PC-3 (cell line): ENCODE measurements around the gene PKDREJ. TPM values are rescaled to one million over a fixed set of nuclear protein-coding genes. Genes with fewer than 3 reads are reported as not detected.
"Not testable (repeated sequence)": the region's sequence is repeated elsewhere in the genome, so short reads cannot be mapped to it uniquely, and the experiment has no call there.

Experiments used
- ATAC-seq: fragments of 200-7000 bp; cut with Tn5 transposase; 2 replicates; pipeline ENCODE4 v1.9.1; 2020; ENCODE audit warnings: mild to moderate bottlenecking, moderate library complexity
- BruUV-seq: library from RNA; stranded (reverse); fragments of 400-500 nt; replicated peaks from 2 replicates; lab custom pipeline; 2021; lab: Mats Ljungman, UMichigan
- CTCF ChIA-PET: fragments of 300-600 bp; sonication (Branson Sonifier 250); formaldehyde crosslinking; loops from one replicate; lab custom pipeline; 2022; ENCODE audit warnings: antibody characterized with exemption; lab: Charles Lee
- POLR2A ChIA-PET: fragments of 300-600 bp; sonication (Branson Sonifier 250); formaldehyde crosslinking; loops from one replicate; lab custom pipeline; 2022; ENCODE audit warnings: antibody characterized with exemption; ENCODE audit not compliant: unreplicated experiment; lab: Charles Lee
- DNase-seq: peaks from one replicate; pipeline ENCODE4 v3.0.0-alpha.2; 2015
- H2AFZ ChIP-seq: fragments of 300-600 bp; sonication (generic); 2 replicates; pipeline ENCODE4 v1.6.0; 2016; ENCODE audit warnings: antibody characterized with exemption, low read length
- H3F3A ChIP-seq: fragments of 300-600 bp; sonication (generic); one replicate; pipeline ENCODE4 v1.6.0; 2017; ENCODE audit warnings: antibody characterized with exemption, low read length, control low read depth, mild to moderate bottlenecking; ENCODE audit not compliant: unreplicated experiment
- H3K27ac ChIP-seq: fragments of 300-600 bp; sonication (generic); 2 replicates; pipeline ENCODE4 v1.5.1; 2016; ENCODE audit warnings: mild to moderate bottlenecking, low read length
- H3K27me3 ChIP-seq: fragments of 300-600 bp; sonication (generic); 2 replicates; pipeline ENCODE4 v1.6.1; 2016; ENCODE audit warnings: low read length, mixed read lengths
- H3K36me3 ChIP-seq: fragments of 300-600 bp; sonication (generic); 2 replicates; pipeline ENCODE4 v1.6.1; 2016; ENCODE audit warnings: low read depth, mixed run types, low read length, mixed read lengths
- H3K4me1 ChIP-seq: fragments of 300-600 bp; sonication (generic); 2 replicates; pipeline ENCODE4 v1.5.1; 2016; ENCODE audit warnings: low read length; ENCODE audit not compliant: insufficient read depth
- H3K4me2 ChIP-seq: fragments of 300-600 bp; sonication (generic); 2 replicates; pipeline ENCODE4 v1.6.0; 2016; ENCODE audit warnings: low read length
- H3K4me3 ChIP-seq: fragments of 300-600 bp; sonication (generic); 2 replicates; pipeline ENCODE4 v1.5.1; 2016; ENCODE audit warnings: mild to moderate bottlenecking, low read length, mixed read lengths
- H3K79me2 ChIP-seq: fragments of 300-600 bp; sonication (generic); 2 replicates; pipeline ENCODE4 v1.6.1; 2017; ENCODE audit warnings: low read length, mixed read lengths
- H3K9ac ChIP-seq: fragments of 300-600 bp; sonication (generic); 2 replicates; pipeline ENCODE4 v1.6.0; 2016; ENCODE audit warnings: mild to moderate bottlenecking, low read length
- H3K9me2 ChIP-seq: fragments of 300-600 bp; sonication (generic); replicated peaks from 2 replicates; pipeline ENCODE4 v1.6.1; 2016; ENCODE audit warnings: mixed run types, low read length, mixed read lengths
- H3K9me3 ChIP-seq: fragments of 300-600 bp; sonication (generic); 2 replicates; pipeline ENCODE4 v1.6.1; 2016; ENCODE audit warnings: low read length, mixed read lengths
- H4K20me1 ChIP-seq: fragments of 300-600 bp; sonication (generic); 2 replicates; pipeline ENCODE4 v1.6.1; 2016; ENCODE audit warnings: low read length, mixed read lengths
- CTCF ChIP-seq: fragments of 300-600 bp; sonication (generic); conservative IDR thresholded peaks from 2 replicates; pipeline ENCODE4 v1.5.1; 2017; ENCODE audit warnings: antibody characterized with exemption, low read depth, mild to moderate bottlenecking, low read length
- EZH2 ChIP-seq: fragments of 300-600 bp; sonication (generic); IDR thresholded peaks from one replicate; pipeline ENCODE4 v1.6.1; 2017; ENCODE audit warnings: antibody characterized with exemption, mild to moderate bottlenecking, low read length; ENCODE audit not compliant: unreplicated experiment
- EZH2phosphoT487 ChIP-seq: fragments of 300-600 bp; sonication (generic); IDR thresholded peaks from 2 replicates; pipeline ENCODE4 v1.6.1; 2018; ENCODE audit warnings: mild to moderate bottlenecking, antibody characterized with exemption, low read length, borderline replicate concordance
- intact Hi-C: fragments of 100-400 bp; cut with micrococcal nuclease; formaldehyde crosslinking; loops from 2 replicates; pipeline ENCODE4 v1.9.0; 2023
- total RNA-seq: library from RNA; depleted of rRNA; stranded (reverse); fragments of >200 nt; gene quantifications from 2 replicates; pipeline ENCODE4 v1.2.3, GENCODE V29; 2014

The PKDREJ gene
- total RNA-seq, 1 experiment from 2014 or later, result not detected

GRCh38 chr22:46269564-46269963, 6.4 kb upstream of the PKDREJ start:
- H3K9ac ChIP-seq, result no peak overlapping the region
- no peak for TF ChIP-seq EZH2phosphoT487
- TF ChIP-seq EZH2, result no peak
- TF ChIP-seq CTCF, result no peak
- H3K4me2 ChIP-seq, result peak overlapping the region; percentile 93
- H4K20me1 ChIP-seq, result no peaks in the 10 kb centered on the region
- no peak overlapping the region for H2AFZ ChIP-seq
- H3K36me3 ChIP-seq, result peaks cover 2% of the 10 kb centered on the region; the same call in 1 of the 2 replicates
- no peaks in the 10 kb centered on the region for H3K9me3 ChIP-seq
- ChIA-PET CTCF (no interaction called here), POLR2A (no interaction called here)
- ATAC-seq, result no peak
- no peak overlapping the region for H3K27ac ChIP-seq
- intact Hi-C loops, result no loop called here
- H3F3A ChIP-seq, result no peaks in the 10 kb centered on the region
- DNase-seq, result no peak
- peaks cover 23% of the 10 kb centered on the region for H3K79me2 ChIP-seq
- no TSS peak for BruUV-seq
- H3K27me3 ChIP-seq, result no peaks in the 10 kb centered on the region
- peaks cover 10% of the 10 kb centered on the region for H3K4me1 ChIP-seq
- H3K4me3 ChIP-seq, result peak overlapping the region; percentile 85
- H3K9me2 ChIP-seq, result no peaks in the 10 kb centered on the region

GRCh38 chr22:46267431-46268279, 4.5 kb upstream of the PKDREJ start, which contains the start of gene TTC38:
Gene TTC38, plus strand, starts transcription at chr22:46268008. Its CDS starts 32 bp downstream, at chr22:46268040.
- Histone ChIP-seq H2AFZ (peak within 1 kb of the TSS; percentile 94), H3K4me2 (peak within 1 kb of the TSS; percentile 93), H3K9me3 (no peaks in the 10 kb centered on the region), H3K4me3 (peak within 1 kb of the TSS; percentile 85), H3F3A (no peaks in the 10 kb centered on the region), H3K27me3 (no peaks in the 10 kb centered on the region), H3K27ac (no peak within 1 kb of the TSS), H3K9ac (peak within 1 kb of the TSS; percentile 83), H3K36me3 (peaks cover 2% of the 10 kb centered on the region; the same call in 1 of the 2 replicates), H3K4me1 (peaks cover 10% of the 10 kb centered on the region), H4K20me1 (no peaks in the 10 kb centered on the region), H3K79me2 (peaks cover 23% of the 10 kb centered on the region), H3K9me2 (no peaks in the 10 kb centered on the region)
- ATAC-seq, result peak; percentile 89
- ChIA-PET POLR2A (interaction anchor here (0.6 kb wide), 1 partner anchor 17 kb away, joined by 15 read pairs; no protein-coding TSS in a partner anchor), CTCF (interaction anchor here (1.3 kb wide), 1 partner anchor 261 kb away, joined by 3 read pairs; no protein-coding TSS in a partner anchor)
- no peak for TF ChIP-seq CTCF
- no peak for TF ChIP-seq EZH2
- no peak for TF ChIP-seq EZH2phosphoT487
- intact Hi-C loops, result no loop called here
- peak; percentile 81 for DNase-seq
- no TSS peak for BruUV-seq

- H3K4me2 ChIP-seq, BruUV-seq, H3K36me3 ChIP-seq, CTCF ChIA-PET, H2AFZ ChIP-seq, intact Hi-C loops, H3K4me3 ChIP-seq, DNase-seq, H3K9ac ChIP-seq, H3K4me1 ChIP-seq, ATAC-seq, H3K27ac ChIP-seq, H3F3A ChIP-seq, H3K27me3 ChIP-seq, H3K9me3 ChIP-seq, H4K20me1 ChIP-seq, H3K9me2 ChIP-seq, POLR2A ChIA-PET: not testable (repeated sequence)
- H3K79me2 ChIP-seq, result peaks cover 23% of the 10 kb centered on the region
Measured at GRCh38 chr22:46265627-46266026, 2.5 kb upstream of the PKDREJ start.

- POLR2A ChIA-PET, H3K36me3 ChIP-seq, H3K9me2 ChIP-seq, ATAC-seq, H3F3A ChIP-seq, H3K27me3 ChIP-seq, H3K4me3 ChIP-seq, intact Hi-C loops, H3K9me3 ChIP-seq, H4K20me1 ChIP-seq, H3K27ac ChIP-seq, BruUV-seq, H3K9ac ChIP-seq, DNase-seq, H2AFZ ChIP-seq, CTCF ChIA-PET, H3K4me2 ChIP-seq, H3K4me1 ChIP-seq: not testable (repeated sequence)
- peaks cover 15% of the 10 kb centered on the region for H3K79me2 ChIP-seq
Measured at GRCh38 chr22:46264520-46264919, 1.4 kb upstream of the PKDREJ start.
